ENCODE results near the gene TUT1. TPM values are rescaled to one million over a fixed set of nuclear protein-coding genes. Genes with fewer than 3 reads are reported as not detected.
A peak's percentile ranks its signal among the peaks of the same experiment; 100 is the strongest.

TUT1 gene
- total and polyA plus RNA-seq, 2 of the 4 experiments (the other 2 are of a cell fraction) = 4.3 to 10.1 TPM

GRCh38 chr11:62538470-62539237, 52.7 kb downstream of the TUT1 start:
- peak overlapping the region; percentile 1; the same call in 1 of the 2 replicates for H3K9ac ChIP-seq (ENCODE audit: low read depth, low read length)
- peak overlapping the region; percentile 64 for H3K14ac ChIP-seq (replicated peaks; ENCODE audit: low read depth, low read length)
- no peak overlapping the region for H4K5ac ChIP-seq (ENCODE audit: low read depth, low read length)
- TF ChIP-seq ELK1 (IDR thresholded peaks at IDR 0.05; ENCODE audit: borderline replicate concordance, low read depth, low read length) = no peak
- TF ChIP-seq NFE2L2 (IDR thresholded peaks at IDR 0.05; ENCODE audit: low read depth, low read length) = no peak
- TF ChIP-seq USF2 (IDR thresholded peaks at IDR 0.05; ENCODE audit: low read depth, low read length) = no peak
- TF ChIP-seq RFX5 (IDR thresholded peaks at IDR 0.05; ENCODE audit: low read depth, low read length) = no peak
- TF ChIP-seq CTCF (conservative IDR thresholded peaks at IDR 0.05; ENCODE audit: low read depth, low read length) = no peak
- TF ChIP-seq CEBPB (IDR thresholded peaks at IDR 0.05; ENCODE audit: low read depth, low read length) = no peak
- no peak for TF ChIP-seq MAZ (IDR thresholded peaks at IDR 0.05; ENCODE audit: borderline replicate concordance, low read depth, low read length)
- TF ChIP-seq RAD21 (IDR thresholded peaks at IDR 0.05; ENCODE audit: low read length) = no peak
- no peak for TF ChIP-seq RCOR1 (IDR thresholded peaks at IDR 0.05; ENCODE audit: insufficient replicate concordance, low read length)
- no peak for TF ChIP-seq CHD1 (IDR thresholded peaks at IDR 0.05; ENCODE audit: low read depth, low read length)
- TF ChIP-seq FOS (IDR thresholded peaks at IDR 0.05; ENCODE audit: low read depth, low read length) = no peak
- peak overlapping the region; percentile 16 for H3K27ac ChIP-seq (ENCODE audit: insufficient read depth, low read length)
- peaks cover 100% of the 10 kb centered on the region for H4K20me1 ChIP-seq (ENCODE audit: insufficient read depth, low read length)
- WGBS, 2 experiments (ENCODE audit: extremely low coverage in 2 of 2, insufficient read length in 1 of 2) = 28% methylated on average over 6 of the region's 19 CpGs; no CpG with 5 or more reads in 1 of the 2 experiments
- DNase-seq (no peak), ATAC-seq (ENCODE audit: low read depth) (no peak)
- H2BK120ac ChIP-seq (ENCODE audit: low read depth, low read length) = peak overlapping the region; percentile 18; the same call in 1 of the 2 replicates
- intact Hi-C loops (cut with micrococcal nuclease) = no loop called here
- peak overlapping the region; percentile 45 for H2AK5ac ChIP-seq (ENCODE audit: low read depth, low read length)
- peak overlapping the region; percentile 52 for H2AFZ ChIP-seq (replicated peaks; ENCODE audit: low read length, poor library complexity)
- dilution Hi-C loops (cut with HindIII; ENCODE audit: low sequenced_read_pairs, unreplicated experiment) = no loop called here
- peak overlapping the region; percentile 45 for H2BK5ac ChIP-seq (ENCODE audit: low read depth, low read length, poor library complexity, severe bottlenecking)
- H3K36me3 ChIP-seq (ENCODE audit: control insufficient read depth, insufficient read depth, low read length) = peaks cover 42% of the 10 kb centered on the region
- H4K91ac ChIP-seq (ENCODE audit: insufficient read depth, low read depth, low read length) = no peak overlapping the region
- no peak overlapping the region for H3K4me3 ChIP-seq (ENCODE audit: insufficient read depth, low read depth, low read length)
- no peaks in the 10 kb centered on the region for H3K9me3 ChIP-seq (ENCODE audit: control insufficient read depth, insufficient read depth, low read length)
- peak overlapping the region; percentile 49 for H3K23ac ChIP-seq (ENCODE audit: low read depth, low read length)
- H2BK15ac ChIP-seq (ENCODE audit: low read depth, low read length) = no peak overlapping the region
- H3K56ac ChIP-seq (ENCODE audit: extremely low read depth, insufficient read depth, low read length) = 0 out of 2 replicates have a peak overlapping the region, but pooled peaks have one; percentile 18
- ChIA-PET POLR2A (ENCODE audit: unreplicated experiment) (interaction anchor here (0.7 kb wide), 2 partner anchors 35 to 114 kb away, joined by 3 read pairs; no protein-coding TSS in a partner anchor), CTCF (interaction anchor here (1.5 to 1.8 kb wide), 3 partner anchors 22 to 144 kb away, joined by 3 to 5 read pairs (median 4); no protein-coding TSS in a partner anchor)
- H4K8ac ChIP-seq (ENCODE audit: low read depth in 2 of 2, low read length in 2 of 2) = peak overlapping the region in 1 of 2 experiments; percentile 20; a peak in 2 of 4 replicates
- in situ Hi-C loops (cut with MboI; ENCODE audit: low sequenced_read_pairs) = no loop called here
- H3K9me1 ChIP-seq (ENCODE audit: insufficient read depth, low read length) = peaks cover 19% of the 10 kb centered on the region
- BruUV-seq (replicated peaks) = no TSS peak
- peak overlapping the region; percentile 60 for H3K4ac ChIP-seq (ENCODE audit: low read depth, low read length)
- H3K4me1 ChIP-seq (ENCODE audit: control insufficient read depth, insufficient read depth, low read length) = peaks cover 52% of the 10 kb centered on the region
- H3K79me1 ChIP-seq (ENCODE audit: low read depth in 1 of 2, low read length in 2 of 2) = peaks cover 3 to 49% of the 10 kb centered on the region in 2 experiments; a peak in 2 of 4 replicates
- 0 out of 2 replicates have a peak overlapping the region, but pooled peaks have one; percentile 5 for H3K18ac ChIP-seq (ENCODE audit: low read depth, low read length)
- H3K27me3 ChIP-seq (ENCODE audit: control insufficient read depth, insufficient read depth, low read length) = no peaks in the 10 kb centered on the region
- peak overlapping the region; percentile 83 for H3K4me2 ChIP-seq (ENCODE audit: low read depth, low read length)
- H2AK9ac ChIP-seq (replicated peaks; ENCODE audit: low read depth, low read length, poor library complexity) = peak overlapping the region; percentile 67
- no peak overlapping the region for H2BK20ac ChIP-seq (ENCODE audit: low read depth, low read length)
